HG02588 (cell line): ENCODE measurements around the gene ZDHHC11.
"Not testable (repeated sequence)": the region's sequence is repeated elsewhere in the genome, so short reads cannot be mapped to it uniquely, and the experiment has no call there.

ENCODE experiments used
- ATAC-seq: cut with Tn5 transposase; IDR thresholded peaks from one replicate; pipeline ENCODE4 v1.9.1; 2021; ENCODE audit warnings: mild to moderate bottlenecking, moderate library complexity; ENCODE audit not compliant: unreplicated experiment

The ZDHHC11 gene

DNA sequence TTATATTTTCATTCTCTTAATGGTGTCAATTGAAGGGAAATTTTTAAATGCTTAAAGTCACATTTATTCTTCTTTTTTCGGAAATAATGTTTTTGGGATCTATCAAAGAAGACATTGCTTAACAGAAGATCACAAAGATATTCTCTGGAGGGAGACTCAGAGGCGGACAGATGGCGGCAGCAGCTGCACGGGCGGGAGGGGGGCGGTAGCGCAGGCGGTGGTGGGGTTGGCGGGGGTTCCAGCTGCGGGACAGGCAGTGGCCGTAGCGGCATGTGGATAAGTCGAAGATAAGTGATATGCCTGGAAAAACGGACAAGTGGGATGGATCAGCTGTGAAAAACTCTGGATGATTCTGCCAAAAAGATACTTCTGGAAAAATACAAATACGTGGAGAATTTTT, 34.6 kb downstream of the ZDHHC11 start:
- no peak for ATAC-seq

DNA sequence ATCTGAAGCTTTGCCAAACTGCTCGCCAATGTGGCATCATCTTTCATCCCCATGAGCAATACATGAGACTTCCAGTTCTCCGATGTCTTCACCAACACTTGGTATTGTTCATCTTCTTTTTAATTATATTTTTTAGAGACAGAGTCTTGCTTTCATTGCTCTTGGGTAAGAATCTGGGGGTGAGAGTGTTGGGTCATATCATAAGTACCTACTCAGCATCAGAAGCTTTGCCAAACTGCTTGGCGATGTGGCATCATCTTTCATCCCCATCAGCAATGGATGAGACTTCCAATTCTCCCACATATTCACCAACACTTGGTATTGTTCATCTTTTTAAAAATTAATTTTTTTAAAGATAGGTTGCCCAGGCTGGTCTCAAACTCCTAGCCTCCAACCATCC, 35.3 kb downstream of the ZDHHC11 start:
- no peak for ATAC-seq

DNA sequence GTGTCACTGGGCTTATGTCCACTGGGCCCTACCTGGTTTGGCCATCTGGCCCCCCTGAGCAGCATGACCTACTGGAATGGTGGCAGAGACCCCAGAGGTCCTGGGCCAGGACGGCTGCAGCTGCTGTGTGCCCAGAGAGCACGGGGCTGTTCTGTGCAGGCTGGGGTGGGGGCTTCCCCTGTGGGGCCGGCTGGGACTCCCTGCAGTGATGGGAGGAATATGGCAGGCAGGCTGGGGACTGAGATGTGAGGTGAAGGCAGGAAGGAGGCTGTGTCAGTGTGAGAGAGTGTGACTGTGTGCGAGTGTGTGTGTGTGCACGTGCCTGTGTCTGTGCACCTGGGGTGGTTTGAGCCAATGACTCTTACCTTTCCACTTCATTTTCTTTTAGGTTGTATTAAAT, 37.2 kb downstream of the ZDHHC11 start:
- not testable (repeated sequence) for ATAC-seq

DNA sequence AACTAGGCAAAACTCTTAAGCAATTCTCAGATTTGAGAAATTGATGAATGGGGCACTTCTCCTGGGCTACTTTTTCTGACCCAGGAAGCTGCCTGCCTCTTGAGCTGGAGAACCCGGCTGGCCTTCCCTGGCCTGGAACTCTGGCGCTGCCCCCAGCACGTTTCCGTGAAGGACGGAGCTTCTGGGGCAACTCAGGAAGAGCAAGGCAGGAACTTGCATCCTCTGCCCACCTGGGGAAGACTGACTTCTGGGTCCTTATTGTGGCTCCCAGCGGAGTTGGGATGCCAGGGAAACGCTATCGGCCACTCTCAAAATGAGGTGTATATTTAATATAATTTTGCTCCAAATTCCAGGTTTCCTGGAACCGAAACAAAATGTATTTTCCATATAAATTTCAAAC, 39.4 kb downstream of the ZDHHC11 start:
- not testable (repeated sequence) for ATAC-seq

DNA sequence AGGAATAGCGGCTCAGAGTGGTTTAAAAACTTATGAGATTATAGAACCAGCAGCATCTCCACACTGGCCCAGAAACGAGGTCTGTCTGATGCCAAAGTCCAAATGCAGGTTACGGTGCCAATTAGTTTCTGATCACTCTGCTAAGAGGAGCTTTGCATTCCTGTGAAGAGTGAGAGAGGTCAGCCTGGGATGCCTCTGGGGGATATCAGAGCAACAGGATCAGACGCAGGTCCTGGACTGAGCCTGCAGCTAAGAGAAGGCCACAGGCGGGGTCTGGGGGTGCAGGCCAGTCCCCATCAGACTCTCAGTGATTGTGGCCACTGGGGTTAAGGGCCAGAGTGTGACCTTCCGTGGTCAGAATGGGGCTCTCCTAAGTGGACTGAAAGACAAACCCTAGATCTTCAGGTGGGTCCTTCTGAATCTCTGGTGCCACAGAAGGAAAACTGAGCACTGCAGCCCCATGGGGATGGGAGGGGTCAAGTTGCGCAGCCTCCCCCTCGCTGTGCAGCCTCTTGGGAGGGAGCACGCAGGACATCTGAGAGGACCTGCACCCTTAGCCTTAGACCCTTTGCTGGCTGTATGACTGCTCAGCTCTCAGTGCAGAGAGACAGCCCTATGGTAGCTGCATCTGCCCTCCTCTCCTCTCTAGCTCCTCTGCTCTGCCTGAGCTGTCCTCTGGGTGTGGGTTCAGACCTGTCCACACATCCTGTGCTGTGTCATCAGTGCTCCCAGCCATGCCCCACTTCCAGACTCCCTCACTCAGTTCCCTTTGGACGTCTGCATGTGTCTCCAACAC, 42.9 kb downstream of the ZDHHC11 start:
- ATAC-seq = not testable (repeated sequence)

DNA sequence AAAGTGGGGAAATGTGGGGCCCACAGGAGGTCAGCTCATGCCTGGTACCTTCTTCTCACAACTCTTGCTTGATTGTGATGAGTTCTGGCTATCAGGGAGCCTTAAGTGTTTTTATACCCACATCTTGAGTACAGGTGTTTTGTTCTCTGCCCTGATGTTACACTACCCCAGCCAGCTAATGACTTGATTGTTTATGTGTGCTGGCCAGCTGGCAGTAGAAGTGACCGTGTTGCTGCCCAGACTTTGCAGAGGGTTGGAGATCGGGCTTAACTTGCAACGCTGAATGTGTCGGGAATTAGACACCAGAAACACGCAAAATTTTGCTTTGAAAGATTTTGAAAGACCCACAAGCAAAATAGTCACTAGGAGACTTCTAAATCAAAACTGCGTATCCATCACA, 49.3 kb downstream of the ZDHHC11 start:
- ATAC-seq = no peak

DNA sequence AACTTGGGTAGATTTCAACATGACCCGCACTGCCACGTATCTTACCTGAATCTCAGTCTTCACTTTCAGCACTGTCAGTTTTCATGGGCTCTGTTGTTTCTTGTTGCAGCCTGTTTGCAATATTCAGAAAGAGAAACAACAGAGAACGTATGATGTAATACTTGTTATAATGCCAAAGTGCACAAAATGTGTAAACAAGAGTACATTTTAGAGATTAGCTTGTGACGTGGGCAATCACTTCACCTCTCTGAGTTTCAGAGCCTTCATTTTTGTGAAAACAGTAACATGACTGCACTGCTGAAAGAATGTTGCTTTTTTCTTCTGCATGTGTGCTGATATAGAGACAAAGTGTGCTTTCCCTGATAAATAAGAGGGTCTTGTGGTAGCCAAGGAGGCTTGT, 49.7 kb downstream of the ZDHHC11 start:
- ATAC-seq = not testable (repeated sequence)

DNA sequence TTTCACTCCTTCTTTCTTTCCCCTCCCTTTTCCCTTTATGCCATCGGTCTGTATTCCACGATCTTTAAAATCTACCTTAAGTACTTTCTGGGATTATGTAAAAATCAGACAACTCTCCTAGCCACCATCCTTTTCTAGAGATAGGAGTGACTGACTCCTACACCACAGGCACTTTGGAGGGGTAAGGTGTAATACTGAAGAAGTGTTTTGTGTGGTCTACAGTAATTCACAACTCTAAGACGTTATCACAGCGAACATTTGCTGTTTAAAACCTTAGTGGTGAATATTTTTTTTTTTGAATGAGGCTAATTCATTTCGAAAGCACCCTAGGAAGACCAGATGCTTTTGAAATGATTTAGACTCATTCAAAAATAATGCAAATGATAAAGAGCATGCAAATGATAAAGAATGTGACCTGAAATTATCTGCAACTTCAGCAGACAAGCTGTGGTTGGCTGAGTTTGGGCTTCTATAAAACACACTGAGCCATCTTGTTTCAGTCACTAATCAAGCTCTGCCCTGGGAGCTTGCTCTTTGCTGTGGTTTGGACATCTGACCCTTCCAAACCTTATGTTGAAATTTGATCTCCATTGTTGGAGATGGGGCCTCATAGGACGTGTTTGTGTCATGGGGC, 52.2 kb downstream of the ZDHHC11 start:
- ATAC-seq = not testable (repeated sequence)

DNA sequence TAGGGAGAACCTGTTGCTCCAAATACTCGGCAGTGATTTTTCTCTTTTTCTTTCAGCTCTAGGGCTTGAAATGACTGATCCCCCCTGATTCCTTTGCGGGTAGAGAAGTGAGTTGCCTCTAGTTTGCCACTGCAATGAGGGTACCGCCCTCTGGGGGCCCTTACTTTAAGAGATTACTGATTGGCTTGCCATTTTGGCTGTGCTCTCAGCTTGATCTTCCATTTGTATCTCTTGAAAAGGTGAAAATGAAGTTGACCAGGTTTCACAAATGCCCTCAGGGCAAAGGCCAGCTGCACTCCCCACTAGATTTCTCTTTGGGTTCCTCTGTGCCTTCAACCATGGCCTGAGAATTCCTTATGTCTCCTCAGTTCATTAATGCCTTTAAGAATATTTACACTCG, 52.8 kb downstream of the ZDHHC11 start:
- not testable (repeated sequence) for ATAC-seq

DNA sequence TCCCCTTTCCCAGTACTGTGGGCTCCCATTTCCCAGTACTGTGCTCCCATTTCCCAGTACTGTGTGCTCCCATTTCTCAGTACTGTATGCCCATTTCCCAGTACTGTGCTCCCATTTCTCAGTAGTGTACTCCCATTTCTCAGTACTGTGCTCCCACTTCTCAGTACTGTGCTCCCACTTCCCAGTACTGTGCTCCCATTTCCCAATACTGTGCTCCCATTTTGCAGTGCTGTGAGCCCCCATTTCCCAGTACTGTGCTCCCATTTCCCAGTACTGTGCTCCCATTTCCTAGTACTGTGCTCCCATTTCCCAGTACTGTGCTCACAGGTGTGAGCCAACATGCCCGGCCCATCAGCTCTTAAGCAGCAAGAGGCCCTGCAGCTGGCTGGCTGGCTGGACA, 54.9 kb downstream of the ZDHHC11 start:
- ATAC-seq = not testable (repeated sequence)

DNA sequence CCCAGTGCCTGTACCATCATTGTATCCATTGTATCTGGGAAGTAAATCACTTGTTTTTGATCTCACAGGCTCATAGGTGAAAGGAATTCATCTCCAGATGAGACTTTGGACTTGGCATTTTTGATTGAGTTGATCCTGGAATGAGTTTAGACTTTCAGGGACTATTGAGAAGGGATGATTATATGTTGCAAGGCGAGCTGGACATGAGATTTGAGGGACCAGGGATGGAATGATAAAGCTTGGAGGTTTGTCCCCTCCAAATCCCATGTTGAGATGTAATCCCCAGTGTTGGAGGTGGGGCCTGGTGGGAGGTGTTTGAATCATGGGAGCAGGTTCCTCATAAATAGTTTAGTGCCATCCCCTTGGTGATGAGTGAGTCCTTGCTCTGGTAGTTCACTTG, 55.8 kb downstream of the ZDHHC11 start:
- not testable (repeated sequence) for ATAC-seq

DNA sequence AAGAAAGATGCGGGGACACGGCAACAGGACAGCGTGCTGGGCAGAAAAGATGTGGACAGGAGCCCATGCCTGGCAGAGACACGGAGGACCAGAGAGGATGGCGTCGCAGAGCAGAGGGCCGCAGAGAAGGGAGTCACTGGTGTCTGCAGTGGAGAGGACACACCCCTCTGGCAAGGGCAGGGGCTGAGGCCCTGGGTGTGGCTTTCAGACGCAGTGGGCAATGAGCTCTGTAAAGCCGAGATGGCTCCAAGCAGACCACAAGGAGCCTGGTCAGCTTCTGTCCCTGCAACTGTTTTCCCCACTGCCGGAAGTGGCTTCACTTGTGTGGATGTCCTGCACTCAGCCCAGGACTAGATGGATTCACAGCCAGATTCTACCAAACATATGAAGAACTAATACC, 62.1 kb downstream of the ZDHHC11 start:
- ATAC-seq = not testable (repeated sequence)

DNA sequence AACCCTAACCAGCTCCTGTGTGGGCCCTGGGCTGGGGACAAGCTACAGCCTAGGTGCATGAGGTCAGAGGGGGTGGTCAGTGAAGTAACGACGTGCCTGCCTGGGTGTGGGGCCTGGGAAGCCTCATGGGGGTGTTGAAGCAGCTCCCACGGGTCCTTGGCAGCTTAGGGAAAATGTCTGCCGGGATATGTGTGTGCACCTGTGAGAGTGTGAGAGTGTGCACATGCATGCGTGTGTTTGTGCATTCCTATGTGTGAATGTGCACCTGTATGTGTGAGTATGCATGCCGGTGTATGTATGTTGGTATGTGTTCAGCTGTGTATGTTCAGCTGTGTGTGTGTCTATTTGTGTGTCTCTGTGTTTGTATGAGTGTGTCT, 62.9 kb downstream of the ZDHHC11 start:
- not testable (repeated sequence) for ATAC-seq

DNA sequence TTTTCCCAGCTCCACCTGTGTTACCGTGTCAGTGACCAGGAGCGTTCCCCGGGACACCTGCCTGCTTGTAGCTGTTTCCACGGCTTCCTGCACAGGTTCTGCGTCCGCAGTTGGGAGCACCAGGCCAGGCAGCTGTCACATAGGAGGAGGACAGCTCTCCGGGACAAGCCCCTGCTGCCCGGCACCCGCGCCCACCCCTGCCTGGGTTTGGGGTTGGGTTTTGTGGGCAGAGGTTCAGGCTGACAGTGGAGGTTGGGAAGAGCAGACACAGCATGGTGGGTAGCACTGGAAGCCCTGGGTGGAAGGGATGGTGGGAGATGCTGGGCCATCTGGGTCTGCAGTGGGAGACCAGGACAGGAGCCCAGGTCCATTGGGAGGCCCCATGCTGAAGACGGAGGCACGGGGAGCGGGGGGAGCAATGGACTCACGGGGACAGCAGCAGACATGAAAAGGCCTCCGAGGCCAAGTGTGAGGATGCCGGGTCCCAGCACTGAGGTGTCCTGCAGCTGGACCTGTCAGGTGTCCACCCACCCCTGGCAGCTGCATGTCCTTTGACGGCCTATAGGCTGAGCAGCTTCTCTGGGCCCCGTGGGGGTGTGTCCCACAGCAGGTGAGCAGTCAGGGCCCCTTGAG, 63.4 kb downstream of the ZDHHC11 start:
- ATAC-seq = not testable (repeated sequence)

DNA sequence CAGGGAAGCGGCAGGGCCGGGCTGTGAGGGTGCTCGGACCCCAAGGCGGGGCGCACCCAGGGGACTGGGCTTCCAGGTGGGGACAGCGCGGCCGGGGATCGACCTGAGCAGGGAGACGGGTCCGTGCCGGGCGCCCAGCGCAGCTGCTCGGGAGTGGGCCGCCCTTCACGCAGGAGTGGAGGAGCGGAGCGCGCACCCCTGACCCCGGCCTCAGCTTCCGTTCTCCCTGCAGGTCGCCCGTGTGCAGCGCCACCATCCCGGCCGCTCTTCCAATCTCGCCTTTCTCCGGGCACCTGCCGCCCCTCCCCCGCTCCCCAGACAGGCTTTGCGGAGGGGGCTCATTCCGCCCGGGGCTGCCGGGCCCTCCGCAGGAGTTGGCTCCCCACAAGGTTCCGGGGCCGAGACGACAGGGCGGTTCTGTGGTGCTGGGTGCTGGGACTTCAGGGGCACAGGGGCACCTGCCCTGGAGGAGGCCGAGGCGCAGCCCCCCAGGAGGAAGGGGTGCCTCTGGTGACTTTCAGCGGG, 65.5 kb downstream of the ZDHHC11 start:
- ATAC-seq = not testable (repeated sequence)

DNA sequence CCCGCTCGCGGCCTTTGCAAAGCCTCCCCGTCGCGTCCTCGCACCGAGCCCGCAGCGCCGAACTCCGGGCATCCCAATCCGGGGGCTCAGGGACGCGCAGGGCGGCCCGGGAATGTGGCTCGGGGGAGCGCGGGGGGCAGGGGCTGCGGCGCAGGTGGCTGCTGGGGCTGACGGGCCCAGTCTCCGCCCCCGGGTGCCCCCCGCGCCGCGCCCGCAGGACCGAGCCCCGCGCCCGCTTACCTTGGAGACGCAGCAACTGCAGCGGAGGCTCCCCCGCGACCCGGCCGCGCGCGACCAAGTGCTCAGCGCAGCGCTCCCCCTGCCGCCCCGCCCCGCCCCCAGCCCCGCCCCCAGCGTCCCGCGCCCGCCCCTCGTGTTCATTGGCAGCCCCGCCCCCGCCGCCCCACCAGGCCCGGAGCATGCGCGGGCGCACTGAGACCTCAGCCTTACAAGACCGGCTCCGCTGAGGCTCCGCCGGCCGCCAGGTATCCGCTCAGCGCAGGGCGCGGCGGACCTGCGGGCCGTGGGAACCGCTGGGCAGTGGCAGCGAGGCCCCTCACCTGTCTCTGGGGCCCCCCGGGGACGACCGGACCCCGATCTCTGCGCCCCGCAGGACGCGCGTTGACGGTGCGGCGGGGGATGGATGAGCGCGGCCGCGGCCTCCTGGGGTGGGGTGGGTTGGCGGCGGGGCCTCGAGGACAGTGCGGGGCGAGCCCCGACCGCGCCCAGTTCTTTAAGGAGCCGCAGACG, 66.2 kb downstream of the ZDHHC11 start, which contains the start of gene ZDHHC11B:
ZDHHC11B (minus strand) TSS at position 302 of the 750 bp plus-strand sequence. CDS start 17,810 bp downstream, outside the sequence.
- ATAC-seq = not testable (repeated sequence)

DNA sequence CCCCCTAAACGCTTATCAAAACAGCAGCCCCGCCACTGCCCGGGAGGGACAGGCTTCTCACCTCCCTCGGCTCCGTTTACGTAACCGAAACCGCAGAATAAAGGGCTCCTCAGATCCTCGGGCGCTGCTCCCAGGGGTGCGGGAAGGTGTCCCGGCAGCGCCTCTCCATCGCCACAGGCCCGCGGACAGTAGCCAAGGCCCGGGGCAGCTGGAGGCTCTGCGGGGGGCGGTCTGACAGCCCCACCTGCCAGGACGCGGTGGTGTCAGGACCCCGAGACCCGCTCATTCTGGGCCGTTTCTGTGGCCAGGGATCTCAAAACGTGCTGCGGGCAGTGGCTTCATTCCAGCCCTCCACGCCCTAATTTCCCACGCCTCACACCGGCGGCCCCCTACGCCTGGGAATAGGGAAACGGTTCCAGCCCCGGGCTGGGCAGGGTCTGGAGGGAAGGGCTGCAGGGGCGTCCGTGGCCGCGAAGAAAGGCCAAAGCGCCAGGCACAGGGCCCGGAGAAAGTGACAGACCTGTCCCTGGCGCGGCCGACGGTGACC, 66.8 kb downstream of the ZDHHC11 start:
- ATAC-seq = not testable (repeated sequence)

DNA sequence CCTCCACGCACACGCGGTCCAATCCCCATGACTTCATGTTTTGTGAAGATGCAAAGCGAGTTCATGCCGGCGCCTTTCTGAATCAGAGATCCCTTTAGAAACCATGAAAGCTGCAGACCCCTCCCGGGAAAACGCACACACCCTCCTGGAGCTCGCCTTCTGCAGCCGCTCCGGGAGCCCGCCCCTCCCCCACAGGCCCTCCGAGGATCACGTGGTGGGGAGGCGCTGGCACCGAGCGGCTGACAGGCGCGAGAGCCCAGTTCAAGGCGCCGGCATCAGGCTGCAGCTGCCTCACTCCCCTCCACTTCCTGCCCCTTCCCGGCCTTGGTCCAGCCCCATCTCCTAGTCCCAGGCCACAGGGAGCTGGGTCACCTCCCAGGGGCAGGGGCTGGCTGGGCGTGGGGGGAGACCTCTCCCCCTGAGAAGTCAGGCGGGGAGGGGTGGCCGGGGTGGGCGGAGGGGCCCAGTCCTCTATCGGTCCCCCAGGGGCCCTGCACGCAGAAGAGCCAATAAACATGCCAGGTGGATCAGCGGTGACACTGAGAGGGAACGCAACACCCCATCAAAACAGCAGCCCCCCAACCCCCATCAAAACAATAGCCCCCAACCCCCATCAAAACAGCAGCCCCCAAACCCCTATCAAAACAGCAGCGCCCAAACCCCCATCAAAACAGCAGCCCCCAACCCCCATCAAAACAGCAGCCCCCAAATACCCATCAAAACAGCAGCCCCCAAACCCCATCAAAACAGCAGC, 67.6 kb downstream of the ZDHHC11 start:
- ATAC-seq = not testable (repeated sequence)

DNA sequence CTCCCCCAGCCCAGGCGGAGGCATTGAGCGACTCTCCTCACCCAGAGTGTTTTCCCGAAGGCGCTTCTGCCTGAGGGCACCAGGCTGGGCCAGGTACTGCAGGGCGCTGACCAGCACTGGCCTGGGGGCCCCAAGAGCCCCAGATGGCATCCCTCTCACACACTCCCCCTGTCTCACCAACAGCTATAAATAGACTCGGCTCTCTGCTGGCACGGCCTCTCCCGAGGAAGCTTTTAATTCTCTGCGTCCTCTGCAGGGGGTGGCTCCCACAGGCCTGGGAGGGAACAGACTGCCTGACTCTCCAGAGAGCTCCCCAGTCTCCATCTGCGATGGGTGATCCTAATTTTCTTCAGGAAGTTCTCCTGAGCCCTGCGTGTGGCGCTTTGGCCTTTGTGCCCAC, 68.4 kb downstream of the ZDHHC11 start:
- ATAC-seq = not testable (repeated sequence)

DNA sequence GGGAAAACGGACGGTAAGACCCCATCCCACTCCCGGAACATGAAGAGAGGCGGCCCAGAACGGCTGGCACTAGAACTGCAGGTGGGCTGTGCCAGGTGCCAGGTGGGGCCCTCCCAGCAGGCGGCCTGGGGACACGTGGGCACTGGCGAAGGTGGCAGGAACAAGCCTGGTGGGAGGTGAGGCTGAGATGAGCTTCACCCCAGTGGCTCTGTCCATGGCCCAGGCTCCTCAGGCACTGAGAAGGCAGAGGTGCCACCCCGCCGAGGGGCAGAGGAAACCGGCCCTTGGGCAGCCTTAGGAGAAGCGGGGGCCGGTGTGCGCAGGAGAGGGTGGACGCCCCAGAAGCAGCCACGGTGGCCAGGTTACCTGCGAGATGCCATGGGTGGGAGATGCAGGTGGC, 70.2 kb downstream of the ZDHHC11 start:
- ATAC-seq = not testable (repeated sequence)
